ENCODE measurements around the gene LTBP1. TPM values are rescaled to one million over a fixed set of nuclear protein-coding genes. Genes with fewer than 3 reads are reported as not detected.

The LTBP1 gene
- total and polyA plus RNA-seq, 2 experiments from 2014 or later = 15.7 to 49.8 TPM

GRCh38 chr2:33085646-33086045 lies 138.9 kb downstream of the LTBP1 start:
- ATAC-seq (no peak), DNase-seq (ENCODE audit: low spot score) (no peak)
- no peak overlapping the region for H3K27ac Mint-ChIP-seq
- peaks cover 12% of the 10 kb centered on the region for H3K4me1 Mint-ChIP-seq
- no peak for TF ChIP-seq CTCF (conservative IDR thresholded peaks at IDR 0.05; ENCODE audit: low read depth in 2 of 2)
- TF ChIP-seq JUNB (IDR thresholded peaks at IDR 0.05; ENCODE audit: unreplicated experiment) = no peak
- TF ChIP-seq ETS1 (IDR thresholded peaks at IDR 0.05) = no peak
- no peak overlapping the region for H3K27ac ChIP-seq (ENCODE audit: low read depth)
- H3K79me2 ChIP-seq (replicated peaks; ENCODE audit: insufficient read depth) = no peaks in the 10 kb centered on the region
- no peak overlapping the region for H3K4me3 ChIP-seq
- 0 out of 2 replicates have a peak, but pooled peaks cover 5% of the 10 kb centered on the region for H3K9me2 ChIP-seq (ENCODE audit: insufficient read depth)
- no peaks in the 10 kb centered on the region; the same call in 2 of the 3 replicates for H3K9me3 Mint-ChIP-seq
- H4K20me1 ChIP-seq (replicated peaks; ENCODE audit: insufficient read depth) = no peaks in the 10 kb centered on the region; the same call in 1 of the 2 replicates
- no peaks in the 10 kb centered on the region; the same call in 1 of the 2 replicates for H3K36me3 ChIP-seq (ENCODE audit: insufficient read depth)
- peaks cover 7% of the 10 kb centered on the region for H3K27me3 Mint-ChIP-seq (ENCODE audit: insufficient read depth, low read depth, poor library complexity)
- no peak overlapping the region for H3K4me2 ChIP-seq
- no peaks in the 10 kb centered on the region for H3F3A ChIP-seq (replicated peaks; ENCODE audit: low read depth)
- H3K4me3 Mint-ChIP-seq = no peak overlapping the region
- H2AFZ ChIP-seq = no peak overlapping the region
- peaks cover 2% of the 10 kb centered on the region; the same call in 1 of the 3 replicates for H3K36me3 Mint-ChIP-seq (ENCODE audit: low read depth)
- peaks cover 21% of the 10 kb centered on the region for H3K27me3 ChIP-seq (ENCODE audit: insufficient read depth)
- H3K4me1 ChIP-seq (ENCODE audit: insufficient read depth) = peaks cover 10% of the 10 kb centered on the region; the same call in 1 of the 2 replicates

- Histone ChIP-seq H4K20me1 (replicated peaks; ENCODE audit: insufficient read depth) (no peaks in the 10 kb centered on the region; the same call in 1 of the 2 replicates), H3K79me2 (replicated peaks; ENCODE audit: insufficient read depth) (no peaks in the 10 kb centered on the region), H3F3A (replicated peaks; ENCODE audit: low read depth) (no peaks in the 10 kb centered on the region), H3K27ac (ENCODE audit: low read depth) (no peak overlapping the region), H3K4me3 (no peak overlapping the region), H3K4me1 (ENCODE audit: insufficient read depth) (peaks cover 10% of the 10 kb centered on the region; the same call in 1 of the 2 replicates), H3K27me3 (ENCODE audit: insufficient read depth) (peaks cover 21% of the 10 kb centered on the region), H3K36me3 (ENCODE audit: insufficient read depth) (no peaks in the 10 kb centered on the region), H3K4me2 (no peak overlapping the region), H3K9me2 (ENCODE audit: insufficient read depth) (0 out of 2 replicates have a peak, but pooled peaks cover 8% of the 10 kb centered on the region), H2AFZ (no peak overlapping the region)
- Mint-ChIP-seq H3K4me1 (peaks cover 12% of the 10 kb centered on the region), H3K9me3 (no peaks in the 10 kb centered on the region; the same call in 2 of the 3 replicates), H3K27ac (no peak overlapping the region), H3K4me3 (no peak overlapping the region), H3K36me3 (ENCODE audit: low read depth) (peaks cover 2% of the 10 kb centered on the region; the same call in 1 of the 3 replicates), H3K27me3 (ENCODE audit: insufficient read depth, low read depth, poor library complexity) (peaks cover 7% of the 10 kb centered on the region)
- TF ChIP-seq ZNF462 (CRISPR knock-in tag; IDR thresholded peaks at IDR 0.05) = no peak
- no peak for DNase-seq (ENCODE audit: low spot score)
- no peak for ATAC-seq
These were observed 139.8 kb downstream of the LTBP1 start for GRCh38 chr2:33086400-33087015.

All from GM23338 (cell line).